Measurements from ENCODE around the gene PHACTR1.

GRCh38 chr6:13238640-13239216 lies 522.2 kb downstream of the PHACTR1 start:
- TF ChIP-seq CTCF (IDR thresholded peaks at IDR 0.05) = no peak
- no peak for TF ChIP-seq POLR2A (IDR thresholded peaks at IDR 0.05)
- TF ChIP-seq POLR2AphosphoS5 (IDR thresholded peaks at IDR 0.05) = no peak

Data from stomach (tissue), 4 donors.